T follicular helper cell (primary cell): ENCODE data around the gene PLXND1.
A peak's percentile ranks its signal among the peaks of the same experiment; 100 is the strongest.
"Not testable (repeated sequence)": the region's sequence is repeated elsewhere in the genome, so short reads cannot be mapped to it uniquely, and the experiment has no call there.

Source experiments
- DNase-seq: peaks from one replicate; pipeline ENCODE4 v3.0.0-alpha.2; 2020; ENCODE audit warnings: low read depth

The PLXND1 gene

GRCh38 chr3:129614435-129614834 is 8.0 kb upstream of the PLXND1 start:
- DNase-seq = no peak

- DNase-seq = no peak
Observed at GRCh38 chr3:129613367-129613740, 6.9 kb upstream of the PLXND1 start.

DNA sequence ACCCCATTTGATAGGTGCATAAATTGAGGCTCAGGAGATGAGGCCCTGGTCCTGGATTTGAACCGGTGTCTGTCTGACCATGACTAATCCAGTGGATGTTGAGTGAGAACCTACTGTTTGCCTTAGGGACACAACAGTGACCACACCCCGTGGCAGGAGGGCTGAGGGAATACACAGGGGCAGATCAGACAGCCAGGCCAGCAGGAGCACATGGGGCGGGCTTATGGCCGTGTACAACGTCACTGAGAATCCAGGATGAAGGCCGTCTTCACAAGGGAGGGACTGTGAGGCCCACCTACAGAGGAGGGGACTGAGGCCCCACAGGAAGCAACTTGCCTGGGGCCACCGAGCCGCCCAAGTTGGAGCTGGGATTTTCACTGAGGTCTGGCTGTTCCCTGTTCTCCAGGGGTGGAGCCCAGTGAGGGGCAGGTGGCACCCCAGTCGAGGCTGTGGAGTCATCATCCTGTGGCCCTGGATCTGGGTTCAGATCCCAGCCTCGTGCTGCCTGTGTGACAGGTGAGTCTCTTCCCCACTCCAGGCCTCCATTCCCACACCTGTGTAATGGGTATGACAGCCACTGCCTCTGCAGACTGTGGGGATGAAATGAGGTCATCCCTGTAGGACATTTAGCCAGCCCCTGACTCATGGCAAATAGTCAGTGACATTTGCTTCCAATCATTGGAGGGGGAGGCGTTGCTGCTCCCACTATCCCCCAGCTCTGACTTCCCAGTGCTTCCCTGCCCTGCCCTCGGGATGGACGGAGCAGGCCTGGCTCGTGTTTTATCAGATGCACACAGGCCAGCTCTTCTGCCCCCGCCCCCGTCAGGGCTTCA is 6.3 kb upstream of the PLXND1 start:
- no peak for DNase-seq

GRCh38 chr3:129611812-129612533 is 5.5 kb upstream of the PLXND1 start:
- DNase-seq = no peak

- DNase-seq = no peak
Observed at GRCh38 chr3:129611446-129611800, 4.9 kb upstream of the PLXND1 start.

- DNase-seq = not testable (repeated sequence)
Observed at GRCh38 chr3:129610794-129611445, 4.4 kb upstream of the PLXND1 start.

- no peak for DNase-seq
Observed at GRCh38 chr3:129610276-129610675, 3.8 kb upstream of the PLXND1 start.

GRCh38 chr3:129609591-129610182 is 3.2 kb upstream of the PLXND1 start:
- no peak for DNase-seq

- no peak for DNase-seq
Observed at GRCh38 chr3:129608936-129609590, 2.6 kb upstream of the PLXND1 start.

DNA sequence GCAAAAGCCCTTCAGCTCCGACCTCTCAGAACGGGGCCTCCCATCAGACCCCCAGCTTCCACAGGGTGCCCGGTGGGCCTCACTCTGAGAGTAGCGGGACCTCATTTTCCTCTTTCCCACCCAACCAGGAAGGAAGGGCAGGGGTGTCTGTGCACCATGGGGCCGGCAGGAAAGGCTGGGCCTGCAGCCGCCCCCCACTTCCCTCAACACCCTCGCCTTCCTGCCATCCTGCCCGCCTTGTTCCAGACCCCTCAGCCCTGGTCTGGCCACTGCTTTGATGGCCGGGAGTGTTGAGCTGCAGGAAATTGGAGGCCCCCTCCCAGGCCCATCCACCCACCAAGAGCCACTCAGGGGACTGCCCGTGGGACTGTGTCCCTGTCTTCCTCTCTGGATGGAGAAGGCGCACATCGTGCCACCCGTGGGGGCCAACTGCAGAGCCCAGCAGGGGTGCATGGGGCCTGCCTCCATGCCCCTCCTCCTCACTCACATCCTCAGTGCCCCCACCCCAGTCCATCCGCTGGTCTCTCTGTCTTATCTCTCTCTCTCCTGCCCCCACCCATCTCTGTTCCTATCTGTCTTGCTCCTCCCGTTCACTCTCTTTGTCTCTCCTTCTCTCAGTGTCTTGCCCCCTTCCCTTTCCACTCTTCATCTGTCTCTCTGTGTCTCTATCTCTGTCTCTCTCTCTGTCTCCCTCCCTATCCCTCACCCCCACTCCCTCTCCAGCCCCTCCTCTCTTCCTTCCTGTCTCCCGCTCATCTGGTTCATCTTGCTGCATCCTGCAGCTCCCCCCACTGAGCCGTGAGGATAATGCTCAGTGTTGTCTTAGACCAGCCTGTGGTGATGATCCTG is 1.8 kb upstream of the PLXND1 start:
- no peak for DNase-seq

GRCh38 chr3:129607391-129608068 is 1.1 kb upstream of the PLXND1 start:
- no peak for DNase-seq

- DNase-seq = peak; percentile 15
Observed at GRCh38 chr3:129605922-129606635, 397 bp downstream of the PLXND1 start.

GRCh38 chr3:129605203-129605921 is 1.1 kb downstream of the PLXND1 start:
- peak; percentile 34 for DNase-seq

DNA sequence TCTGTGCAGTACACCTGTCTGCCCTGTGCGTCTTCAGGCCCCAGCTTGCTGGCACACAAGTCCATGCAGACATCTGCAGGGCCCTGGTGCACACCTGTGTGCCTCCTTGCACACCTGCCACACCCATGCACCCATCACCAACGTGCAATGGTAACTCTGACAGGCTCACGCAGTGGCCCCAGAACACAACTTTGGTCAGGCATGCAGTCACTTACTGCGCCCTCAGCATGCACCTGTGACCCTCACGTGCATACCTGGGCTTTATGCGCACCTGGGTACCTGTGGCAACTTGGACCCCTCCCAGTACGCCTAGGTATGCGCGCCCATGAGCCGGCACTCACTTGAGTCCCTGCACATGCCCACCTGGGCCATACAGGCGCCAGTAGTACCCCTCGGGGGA is 1.7 kb downstream of the PLXND1 start:
- no peak for DNase-seq

- no peak for DNase-seq
Observed at GRCh38 chr3:129603991-129604749, 2.3 kb downstream of the PLXND1 start.

DNA sequence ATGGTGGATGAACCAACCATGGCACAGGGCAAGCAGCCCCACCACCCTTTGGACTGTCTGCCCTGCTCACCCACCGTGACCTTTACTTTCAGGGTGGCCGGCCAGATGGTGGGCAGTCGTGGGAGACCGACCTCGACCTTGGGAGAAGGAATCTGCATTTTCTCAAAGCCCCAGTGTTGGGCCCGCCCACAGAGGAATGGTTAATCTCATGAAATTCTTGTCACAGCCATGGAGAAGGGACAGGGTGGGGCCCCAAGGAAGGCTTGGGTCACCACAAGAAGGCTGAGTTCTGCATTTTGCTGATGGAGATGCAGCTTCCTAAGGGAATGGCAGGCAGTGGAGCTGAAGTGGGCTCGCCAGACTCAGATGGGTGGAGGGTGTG is 2.9 kb downstream of the PLXND1 start:
- DNase-seq = no peak

GRCh38 chr3:129602730-129603560 is 3.5 kb downstream of the PLXND1 start:
- no peak for DNase-seq

DNA sequence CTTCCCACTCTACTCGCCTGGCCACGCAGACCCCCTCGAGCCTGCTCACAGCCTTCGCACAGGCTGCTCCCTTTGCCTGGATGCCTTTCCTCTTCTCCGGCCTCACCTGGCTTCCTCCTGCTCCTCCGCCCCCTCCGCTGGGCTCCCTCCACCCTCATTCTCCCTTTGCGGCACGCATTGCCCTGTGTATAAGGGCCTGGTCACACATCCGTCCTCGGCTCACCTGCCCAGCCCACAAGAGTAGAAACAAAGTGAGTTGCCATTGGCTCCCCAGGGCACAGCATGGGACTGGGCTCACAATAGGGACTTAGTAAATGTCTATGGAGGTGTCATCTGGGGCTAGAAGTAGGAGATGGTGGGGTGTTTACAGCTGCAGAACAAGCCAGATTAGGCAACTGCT is 4.2 kb downstream of the PLXND1 start:
- DNase-seq = no peak
